Measurements from ENCODE around the gene DPEP1.

- TF ChIP-seq FOXM1 (IDR thresholded peaks at IDR 0.05; ENCODE audit: borderline replicate concordance) (no peak), ARNT (IDR thresholded peaks at IDR 0.05) (no peak), SP1 (IDR thresholded peaks at IDR 0.05) (no peak), NFRKB (IDR thresholded peaks at IDR 0.05) (no peak), PKNOX1 (IDR thresholded peaks at IDR 0.05) (no peak)
Measured at GRCh38 chr16:89618109-89618998, 4.9 kb downstream of the DPEP1 start.
